Measurements from ENCODE around the gene RASGRP2. TPM values are rescaled to one million over a fixed set of nuclear protein-coding genes. Genes with fewer than 3 reads are reported as not detected.

RASGRP2 gene
- 17.1 TPM for polyA plus RNA-seq (2013, experiment 1 of 2)
- polyA plus RNA-seq (2013, experiment 2 of 2), result 13.6 TPM

DNA sequence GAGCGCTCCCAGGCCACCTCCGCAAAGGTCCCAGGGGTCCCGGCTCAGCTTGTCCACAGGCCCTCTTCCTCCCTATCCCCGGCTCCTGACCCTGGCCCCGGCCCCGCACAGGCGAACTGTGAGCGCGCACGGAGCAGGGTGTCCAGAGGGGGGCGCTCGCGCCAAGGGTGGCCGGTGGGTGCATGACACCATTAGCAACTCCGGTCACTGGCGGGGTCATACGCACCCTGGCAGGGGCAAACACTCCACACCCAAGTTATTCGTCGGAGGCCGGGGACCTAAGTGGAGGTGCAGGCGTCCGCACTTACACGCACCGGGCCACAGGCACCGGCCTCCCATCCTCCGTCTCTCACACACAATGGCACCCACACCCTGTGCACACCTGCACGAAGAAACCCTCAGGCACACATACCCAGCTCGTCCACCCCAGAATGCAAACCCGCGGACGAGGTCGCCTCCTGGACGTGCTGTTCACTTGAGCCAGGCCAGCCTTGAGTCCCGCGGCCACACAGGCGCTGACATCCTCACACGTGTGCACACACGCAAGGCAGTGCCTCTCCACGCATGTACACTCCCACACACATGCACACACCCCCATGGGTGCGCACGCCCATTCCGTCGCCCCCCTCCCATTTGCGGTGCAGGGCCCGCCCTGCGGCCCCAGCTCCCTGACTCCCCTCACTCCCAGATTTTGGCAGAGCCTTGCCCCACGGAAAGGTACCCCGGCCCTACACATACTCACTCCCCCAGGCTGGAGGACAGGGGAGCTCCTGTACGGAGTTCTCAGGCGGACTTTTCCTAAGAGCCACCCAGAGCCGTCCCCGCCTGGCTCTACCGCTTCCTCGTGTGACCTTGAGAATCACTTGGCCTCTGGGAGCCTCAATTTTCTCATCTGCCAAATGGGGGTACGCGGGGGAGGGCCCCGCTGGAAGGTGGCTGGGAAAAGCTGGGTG lies at the start of gene RASGRP2:
Gene RASGRP2 (minus strand): TSS at position 552 of the 953 bp plus-strand sequence. CDS start 1,276 bp downstream, outside the sequence.
- no peaks in the 10 kb centered on the region for H3K9me3 ChIP-seq (ENCODE audit: insufficient read depth, low read depth, low read length)
- H3K4me1 ChIP-seq (ENCODE audit: insufficient read depth, low read length), result peaks cover 16% of the 10 kb centered on the region; the same call in 1 of the 2 replicates
- H3K36me3 ChIP-seq (ENCODE audit: insufficient read depth, low read length), result no peaks in the 10 kb centered on the region
- no peak within 1 kb of the TSS for H3K9ac ChIP-seq (ENCODE audit: low read depth, low read length)
- 5% methylated on average over 57 of the region's 57 CpGs for WGBS
- no peak within 1 kb of the TSS; the same call in 1 of the 2 replicates for H3K27ac ChIP-seq (ENCODE audit: low read depth, low read length)
- H3K4me3 ChIP-seq (ENCODE audit: low read length), result peak within 1 kb of the TSS; percentile 70
- peaks cover 54% of the 10 kb centered on the region for H3K27me3 ChIP-seq (ENCODE audit: insufficient read depth, low read length)

GRCh38 chr11:64792482-64792881 lies 48.5 kb upstream of the RASGRP2 start:
- WGBS, result 92% methylated on average over 4 of the region's 4 CpGs
- Histone ChIP-seq H3K9ac (ENCODE audit: low read depth, low read length) (no peak overlapping the region), H3K4me1 (ENCODE audit: insufficient read depth, low read length) (no peaks in the 10 kb centered on the region), H3K27me3 (ENCODE audit: insufficient read depth, low read length) (no peaks in the 10 kb centered on the region), H3K9me3 (ENCODE audit: insufficient read depth, low read depth, low read length) (no peaks in the 10 kb centered on the region), H3K27ac (ENCODE audit: low read depth, low read length) (no peak overlapping the region), H3K4me3 (ENCODE audit: low read length) (no peak overlapping the region), H3K36me3 (ENCODE audit: insufficient read depth, low read length) (peaks cover 10% of the 10 kb centered on the region; the same call in 1 of the 2 replicates)

DNA sequence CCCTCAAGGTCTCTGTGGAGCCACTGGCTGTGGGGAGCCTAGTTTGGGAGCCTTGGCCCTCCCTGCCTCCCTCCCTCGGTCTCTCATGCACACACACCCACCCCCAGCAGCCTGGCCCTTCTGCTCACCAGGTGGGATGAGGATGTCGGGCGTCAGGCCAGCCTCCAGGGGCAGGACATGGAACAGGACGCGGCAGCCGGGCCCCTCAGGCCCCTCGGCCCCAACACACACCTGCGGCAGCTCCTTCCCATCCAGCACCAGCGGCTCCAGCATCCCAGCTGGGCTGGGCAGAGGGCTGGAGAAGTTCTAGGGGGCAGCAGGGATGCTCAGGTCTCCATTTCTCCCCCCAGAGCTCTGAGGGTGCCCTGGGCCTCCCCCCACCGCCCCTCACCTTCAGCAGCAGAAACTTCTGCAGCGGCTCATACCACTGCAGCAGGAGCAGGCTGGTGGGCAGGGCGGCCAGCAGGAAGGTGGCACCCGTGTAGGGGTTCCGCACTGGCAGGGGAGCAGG lies 47.9 kb upstream of the RASGRP2 start:
- 96% methylated on average over 14 of the region's 14 CpGs for WGBS
- H3K4me3 ChIP-seq (ENCODE audit: low read length), result no peak overlapping the region
- H3K4me1 ChIP-seq (ENCODE audit: insufficient read depth, low read length), result no peaks in the 10 kb centered on the region
- H3K9me3 ChIP-seq (ENCODE audit: insufficient read depth, low read depth, low read length), result no peaks in the 10 kb centered on the region
- peaks cover 6% of the 10 kb centered on the region; the same call in 1 of the 2 replicates for H3K36me3 ChIP-seq (ENCODE audit: insufficient read depth, low read length)
- H3K27me3 ChIP-seq (ENCODE audit: insufficient read depth, low read length), result no peaks in the 10 kb centered on the region
- H3K27ac ChIP-seq (ENCODE audit: low read depth, low read length), result no peak overlapping the region
- H3K9ac ChIP-seq (ENCODE audit: low read depth, low read length), result no peak overlapping the region

DNA sequence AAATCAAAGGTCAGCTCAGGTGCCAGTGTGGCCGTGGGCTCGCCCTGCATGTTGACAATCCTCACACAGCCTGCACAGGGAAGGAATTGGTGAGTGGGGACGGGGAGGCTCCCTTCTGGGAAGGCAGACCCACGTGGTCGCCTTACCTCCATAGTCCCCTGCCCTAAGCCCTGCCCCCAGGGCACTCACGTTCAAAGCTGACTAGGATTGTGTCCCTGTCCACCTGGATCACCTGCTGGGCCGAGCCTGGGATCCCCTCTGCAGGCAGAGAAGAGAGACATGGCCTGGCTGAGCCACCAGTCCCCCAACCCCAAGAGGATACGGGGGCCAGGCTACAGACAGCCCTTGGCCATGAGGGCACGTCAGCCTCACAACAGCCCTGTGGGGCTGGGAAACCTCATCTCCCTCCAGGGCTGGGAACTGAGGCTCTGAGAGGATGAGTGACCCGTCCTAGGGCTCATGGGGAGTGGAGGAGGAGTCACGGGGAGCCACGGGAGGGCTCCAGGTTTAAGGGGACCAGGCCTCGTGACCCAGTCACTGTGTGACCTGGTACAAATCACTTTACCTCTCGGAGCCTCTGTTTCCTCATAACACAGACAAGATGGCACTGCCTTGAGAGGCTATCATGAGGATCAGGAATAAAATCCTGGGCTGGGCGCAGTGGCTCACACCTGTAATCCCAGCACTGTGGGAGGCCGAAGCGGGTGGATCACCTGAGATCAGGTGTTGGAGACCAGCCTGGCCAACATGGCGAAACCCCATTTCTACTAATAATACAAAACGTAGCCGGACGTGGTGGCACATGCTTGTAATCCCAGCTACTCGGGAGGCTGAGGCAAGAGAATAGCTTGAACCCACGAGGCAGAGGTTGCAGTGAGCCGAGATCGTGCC lies 46.5 kb upstream of the RASGRP2 start:
- Histone ChIP-seq H3K27me3 (ENCODE audit: insufficient read depth, low read length) (no peaks in the 10 kb centered on the region), H3K4me3 (ENCODE audit: low read length) (no peak overlapping the region), H3K27ac (ENCODE audit: low read depth, low read length) (no peak overlapping the region), H3K9ac (ENCODE audit: low read depth, low read length) (no peak overlapping the region), H3K36me3 (ENCODE audit: insufficient read depth, low read length) (peaks cover 6% of the 10 kb centered on the region; the same call in 1 of the 2 replicates), H3K4me1 (ENCODE audit: insufficient read depth, low read length) (no peaks in the 10 kb centered on the region), H3K9me3 (ENCODE audit: insufficient read depth, low read depth, low read length) (no peaks in the 10 kb centered on the region)
- WGBS, result 88% methylated on average over 25 of the region's 25 CpGs

DNA sequence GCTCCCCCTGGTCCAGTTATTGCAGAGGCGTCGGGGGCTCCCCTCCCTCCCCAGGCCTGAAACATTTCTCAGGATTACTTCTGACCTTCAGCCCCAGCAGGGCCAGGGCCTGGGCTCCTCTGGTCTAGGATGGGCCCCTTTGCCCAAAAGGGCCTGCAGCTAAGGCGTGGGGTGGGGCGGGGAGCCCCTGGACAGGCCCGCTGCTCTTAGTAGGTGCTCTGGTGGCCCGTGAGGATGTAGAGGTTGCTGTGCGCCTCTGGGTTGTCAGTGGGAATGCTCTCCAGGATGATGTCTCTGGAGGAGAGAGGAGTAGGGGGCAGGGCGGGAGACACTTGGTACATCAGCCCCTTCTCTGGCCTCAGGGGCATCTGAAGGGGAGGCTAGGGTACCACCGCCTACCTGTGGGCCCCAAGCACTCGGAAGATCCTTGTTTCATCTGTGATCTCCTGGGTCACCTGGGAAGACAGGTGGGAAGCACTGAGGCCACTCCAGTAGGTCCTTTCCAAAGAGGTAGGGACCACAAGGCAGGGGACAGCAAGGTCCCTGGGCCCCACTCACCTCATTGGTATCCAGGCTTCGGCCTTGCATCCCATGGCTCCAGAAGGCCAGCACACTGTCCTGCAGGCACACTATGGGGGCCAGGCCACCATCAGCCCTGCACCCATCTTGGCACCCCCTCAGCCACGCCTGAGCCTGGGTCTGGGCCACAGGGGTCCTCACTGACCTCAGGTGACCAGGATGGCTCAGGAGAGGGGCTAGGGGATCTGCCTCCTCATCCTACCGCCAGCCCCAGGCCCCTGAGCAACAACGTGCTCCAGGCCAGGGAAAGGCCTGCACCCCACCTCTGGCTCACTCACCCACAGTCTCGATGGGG lies 45.6 kb upstream of the RASGRP2 start:
- H3K9ac ChIP-seq (ENCODE audit: low read depth, low read length), result no peak overlapping the region
- H3K4me1 ChIP-seq (ENCODE audit: insufficient read depth, low read length), result no peaks in the 10 kb centered on the region
- H3K27me3 ChIP-seq (ENCODE audit: insufficient read depth, low read length), result no peaks in the 10 kb centered on the region
- 94% methylated on average over 15 of the region's 15 CpGs for WGBS
- no peak overlapping the region for H3K4me3 ChIP-seq (ENCODE audit: low read length)
- H3K27ac ChIP-seq (ENCODE audit: low read depth, low read length), result no peak overlapping the region
- H3K36me3 ChIP-seq (ENCODE audit: insufficient read depth, low read length), result peaks cover 6% of the 10 kb centered on the region; the same call in 1 of the 2 replicates
- H3K9me3 ChIP-seq (ENCODE audit: insufficient read depth, low read depth, low read length), result no peaks in the 10 kb centered on the region

DNA sequence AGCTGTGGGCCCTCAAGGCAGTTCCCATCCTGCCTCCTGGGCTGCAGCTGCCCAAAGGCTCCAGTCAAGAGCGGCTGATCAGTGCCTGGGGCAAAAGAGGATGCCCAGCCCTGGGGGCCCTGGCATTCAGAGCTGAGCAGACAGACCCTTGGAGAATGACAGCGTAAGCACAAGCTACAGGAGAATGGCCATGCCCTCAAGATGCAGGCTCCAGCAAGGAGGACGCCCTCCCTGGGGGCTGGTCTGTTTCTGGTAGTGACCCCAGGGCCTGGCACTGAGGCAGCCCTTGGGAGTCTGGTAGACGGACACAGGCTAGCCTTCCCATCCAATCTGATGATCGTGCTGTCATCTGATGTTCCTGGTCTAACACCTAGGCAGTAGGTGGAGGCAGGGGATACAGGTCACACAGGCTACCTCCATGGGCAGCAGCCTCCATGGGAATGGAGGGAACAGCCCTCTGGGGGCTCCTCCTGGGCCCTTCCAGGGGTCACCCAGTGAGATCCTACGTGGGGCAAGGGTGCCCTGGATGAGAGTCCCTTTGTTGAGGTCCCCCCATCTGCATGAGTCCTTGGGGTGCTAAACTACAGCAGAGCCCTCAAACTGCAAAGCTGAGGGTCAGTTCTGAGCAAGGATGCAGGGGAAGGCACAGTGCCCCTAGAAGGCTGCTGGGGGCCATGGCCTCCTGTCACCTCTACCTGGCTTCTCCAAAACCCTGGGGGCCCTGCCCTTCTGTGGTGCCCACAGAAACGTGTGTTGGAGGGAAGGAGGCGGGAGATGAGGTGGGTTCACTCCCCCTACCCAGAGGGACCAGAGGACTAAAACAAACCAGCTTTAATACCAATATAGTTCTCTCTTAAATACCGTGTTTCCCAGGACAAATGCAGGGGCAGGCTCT lies 44.6 kb upstream of the RASGRP2 start:
- no peaks in the 10 kb centered on the region for H3K4me1 ChIP-seq (ENCODE audit: insufficient read depth, low read length)
- 88% methylated on average over 7 of the region's 9 CpGs for WGBS
- peaks cover 6% of the 10 kb centered on the region; the same call in 1 of the 2 replicates for H3K36me3 ChIP-seq (ENCODE audit: insufficient read depth, low read length)
- H3K27me3 ChIP-seq (ENCODE audit: insufficient read depth, low read length), result no peaks in the 10 kb centered on the region
- no peak overlapping the region for H3K9ac ChIP-seq (ENCODE audit: low read depth, low read length)
- no peak overlapping the region for H3K4me3 ChIP-seq (ENCODE audit: low read length)
- no peaks in the 10 kb centered on the region for H3K9me3 ChIP-seq (ENCODE audit: insufficient read depth, low read depth, low read length)
- no peak overlapping the region for H3K27ac ChIP-seq (ENCODE audit: low read depth, low read length)

GRCh38 chr11:64787526-64788320 lies 43.8 kb upstream of the RASGRP2 start:
- H3K4me1 ChIP-seq (ENCODE audit: insufficient read depth, low read length), result no peaks in the 10 kb centered on the region
- WGBS, result 57% methylated on average over 14 of the region's 15 CpGs
- H3K9ac ChIP-seq (ENCODE audit: low read depth, low read length), result no peak overlapping the region
- H3K27me3 ChIP-seq (ENCODE audit: insufficient read depth, low read length), result no peaks in the 10 kb centered on the region
- H3K4me3 ChIP-seq (ENCODE audit: low read length), result no peak overlapping the region
- no peaks in the 10 kb centered on the region for H3K9me3 ChIP-seq (ENCODE audit: insufficient read depth, low read depth, low read length)
- H3K27ac ChIP-seq (ENCODE audit: low read depth, low read length), result no peak overlapping the region
- peaks cover 6% of the 10 kb centered on the region; the same call in 1 of the 2 replicates for H3K36me3 ChIP-seq (ENCODE audit: insufficient read depth, low read length)

DNA sequence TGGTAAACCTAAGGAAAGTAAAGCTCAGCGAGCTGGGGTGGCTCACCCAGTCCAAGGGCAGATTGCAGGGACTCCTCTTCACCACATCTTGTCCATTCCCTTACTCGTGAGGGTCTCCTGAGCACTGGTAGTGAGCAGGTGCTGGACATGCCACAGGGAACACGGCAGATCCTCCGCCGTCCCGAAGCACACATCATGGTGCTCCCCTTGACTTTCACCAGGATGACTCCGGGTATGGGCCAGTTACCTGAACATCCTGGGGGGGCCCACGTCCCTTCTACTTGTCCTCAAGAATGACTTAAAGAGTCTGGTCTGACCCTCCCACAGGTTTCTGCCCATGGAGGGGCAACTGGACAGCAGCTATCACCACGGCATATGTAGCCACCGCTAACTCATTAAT lies 42.4 kb upstream of the RASGRP2 start:
- Histone ChIP-seq H3K9ac (ENCODE audit: low read depth, low read length) (no peak overlapping the region), H3K27ac (ENCODE audit: low read depth, low read length) (no peak overlapping the region), H3K27me3 (ENCODE audit: insufficient read depth, low read length) (no peaks in the 10 kb centered on the region), H3K9me3 (ENCODE audit: insufficient read depth, low read depth, low read length) (no peaks in the 10 kb centered on the region), H3K4me3 (ENCODE audit: low read length) (no peak overlapping the region), H3K4me1 (ENCODE audit: insufficient read depth, low read length) (no peaks in the 10 kb centered on the region), H3K36me3 (ENCODE audit: insufficient read depth, low read length) (peaks cover 6% of the 10 kb centered on the region; the same call in 1 of the 2 replicates)
- WGBS, result 92% methylated on average over 10 of the region's 10 CpGs
